ENCODE data around the gene DEXI. TPM values are rescaled to one million over a fixed set of nuclear protein-coding genes. Genes with fewer than 3 reads are reported as not detected.
A peak's percentile ranks its signal among the peaks of the same experiment; 100 is the strongest.

The DEXI gene
- total RNA-seq, 1 experiment from 2014 or later: 28.3 TPM

- no peak overlapping the region for H2AFZ ChIP-seq (ENCODE audit: low read length)
- TF ChIP-seq, protein P1, sequence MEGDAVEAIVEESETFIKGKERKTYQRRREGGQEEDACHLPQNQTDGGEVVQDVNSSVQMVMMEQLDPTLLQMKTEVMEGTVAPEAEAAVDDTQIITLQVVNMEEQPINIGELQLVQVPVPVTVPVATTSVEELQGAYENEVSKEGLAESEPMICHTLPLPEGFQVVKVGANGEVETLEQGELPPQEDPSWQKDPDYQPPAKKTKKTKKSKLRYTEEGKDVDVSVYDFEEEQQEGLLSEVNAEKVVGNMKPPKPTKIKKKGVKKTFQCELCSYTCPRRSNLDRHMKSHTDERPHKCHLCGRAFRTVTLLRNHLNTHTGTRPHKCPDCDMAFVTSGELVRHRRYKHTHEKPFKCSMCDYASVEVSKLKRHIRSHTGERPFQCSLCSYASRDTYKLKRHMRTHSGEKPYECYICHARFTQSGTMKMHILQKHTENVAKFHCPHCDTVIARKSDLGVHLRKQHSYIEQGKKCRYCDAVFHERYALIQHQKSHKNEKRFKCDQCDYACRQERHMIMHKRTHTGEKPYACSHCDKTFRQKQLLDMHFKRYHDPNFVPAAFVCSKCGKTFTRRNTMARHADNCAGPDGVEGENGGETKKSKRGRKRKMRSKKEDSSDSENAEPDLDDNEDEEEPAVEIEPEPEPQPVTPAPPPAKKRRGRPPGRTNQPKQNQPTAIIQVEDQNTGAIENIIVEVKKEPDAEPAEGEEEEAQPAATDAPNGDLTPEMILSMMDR (conservative IDR thresholded peaks at IDR 0.05): no peak
- Mint-ChIP-seq H3K9me3 (peaks cover 0 to 3% of the 10 kb centered on the region in 2 experiments; a peak in 1 of 5 replicates), H3K4me1 (peaks cover 2 to 16% of the 10 kb centered on the region in 2 experiments; a peak in 3 of 4 replicates), H3K27me3 (ENCODE audit: low read depth) (peaks cover 8% of the 10 kb centered on the region), H3K4me3 (no peak overlapping the region), H3K27ac (no peak overlapping the region), H3K36me3 (ENCODE audit: insufficient read depth in 1 of 3, low read depth in 3 of 3) (no peaks in the 10 kb centered on the region)
- H3K56ac ChIP-seq (ENCODE audit: insufficient read length, low read depth, low read length): no peak overlapping the region
- H3K79me1 ChIP-seq (ENCODE audit: insufficient read depth, low read depth, low read length, poor library complexity, severe bottlenecking): no peaks in the 10 kb centered on the region
- H4K8ac ChIP-seq (replicated peaks; ENCODE audit: insufficient read length, low read depth, low read length): no peak overlapping the region
- no peak overlapping the region for H3K4me2 ChIP-seq (ENCODE audit: insufficient read depth, insufficient read length, low read length)
- no peak overlapping the region for H4K91ac ChIP-seq (ENCODE audit: insufficient read length, low read depth, low read length)
- H2BK20ac ChIP-seq (ENCODE audit: low read depth, low read length, poor library complexity, severe bottlenecking): no peak overlapping the region
- no peak overlapping the region for H2AK5ac ChIP-seq (ENCODE audit: insufficient read length, low read length)
- no peaks in the 10 kb centered on the region for H3K9me3 ChIP-seq (ENCODE audit: control insufficient read depth, low read depth, low read length)
- H3K14ac ChIP-seq (ENCODE audit: insufficient read depth, low read length): 0 out of 2 replicates have a peak overlapping the region, but pooled peaks have one; percentile 17
- no peaks in the 10 kb centered on the region for H4K20me1 ChIP-seq (ENCODE audit: control insufficient read depth, insufficient read depth, insufficient read length)
- no peak overlapping the region for H2BK120ac ChIP-seq (ENCODE audit: low read depth, low read length, poor library complexity, severe bottlenecking)
- H3T11ph ChIP-seq (ENCODE audit: low read length): no peak overlapping the region
- no peak overlapping the region for H3K4ac ChIP-seq (ENCODE audit: low read depth, low read length)
- H2BK5ac ChIP-seq (ENCODE audit: insufficient read length, low read length): no peak overlapping the region
- no peaks in the 10 kb centered on the region for H3K79me2 ChIP-seq (ENCODE audit: insufficient read depth, low read length)
- DNase-seq: no peak
- H3K23ac ChIP-seq (ENCODE audit: insufficient read length, low read depth, low read length): no peak overlapping the region
- no peak overlapping the region for H3K27ac ChIP-seq (ENCODE audit: insufficient read length, low read depth, low read length)
- H3K4me1 ChIP-seq (ENCODE audit: insufficient read depth, low read length): no peaks in the 10 kb centered on the region
- H4K5ac ChIP-seq (ENCODE audit: insufficient read length, low read depth, low read length): no peak overlapping the region
- H3K27me3 ChIP-seq (ENCODE audit: insufficient read depth, low read length): peaks cover 4% of the 10 kb centered on the region; the same call in 1 of the 2 replicates
- H2BK12ac ChIP-seq (ENCODE audit: insufficient read length, low read depth, low read length): no peak overlapping the region
- WGBS (ENCODE audit: extremely low coverage, insufficient read length, low lambda C conversion rate): no CpG with 5 or more reads among the region's 7 CpGs
- peaks cover 5% of the 10 kb centered on the region for H3K23me2 ChIP-seq (ENCODE audit: insufficient read length, low read depth, low read length, poor library complexity, severe bottlenecking)
- H2BK15ac ChIP-seq (ENCODE audit: low read depth, low read length): no peak overlapping the region
- no peak overlapping the region for H3K9ac ChIP-seq (ENCODE audit: extremely low read depth, insufficient read length, low read length)
- H3K18ac ChIP-seq (ENCODE audit: insufficient read length, low read depth, low read length): no peak overlapping the region
Measured at GRCh38 chr16:10883004-10883403, 59.3 kb downstream of the DEXI start.

Data from H9 (cell line).